B cell (primary cell): ENCODE results near the gene RSPH1. TPM values are rescaled to one million over a fixed set of nuclear protein-coding genes. Genes with fewer than 3 reads are reported as not detected.

ENCODE experiments used
- ATAC-seq: fragments of 200-7000 bp; cut with Tn5 transposase; one replicate; pipeline ENCODE4 v1.10.0; 2021; ENCODE audit warnings: low read depth, mild to moderate bottlenecking, moderate number of reproducible peaks, moderate library complexity
- CTCF ChIA-PET: fragments of 350-600 bp; sonication (Branson Sonifier 250); formaldehyde crosslinking; loops from one replicate; lab custom pipeline; 2021; ENCODE audit warnings: antibody characterized with exemption, inconsistent platforms; lab: Charles Lee
- POLR2A ChIA-PET: fragments of 350-600 bp; sonication (Branson Sonifier 250); formaldehyde crosslinking; loops from one replicate; lab custom pipeline; 2021; ENCODE audit warnings: antibody characterized with exemption; lab: Charles Lee
- DNase-seq: peaks from one replicate; pipeline ENCODE4 v3.0.0; 2013
- H2AFZ ChIP-seq: 2 replicates; pipeline ENCODE4 v1.6.1; 2012; ENCODE audit warnings: mild to moderate bottlenecking, low read depth, low read length; ENCODE audit not compliant: insufficient read depth, poor library complexity, severe bottlenecking
- H3K27ac ChIP-seq, 2 donors: 1 replicate in 1 of 2; 2 replicates in 1 of 2; pipeline ENCODE4 v1.5.1; 2012 to 2013; ENCODE audit warnings: low read length in 2 of 2, mild to moderate bottlenecking in 2 of 2, moderate library complexity in 1 of 2
- H3K27me3 ChIP-seq, 4 experiments: fragments of 200-600 bp in 1 of 4; sonication (generic) in 1 of 4; replicated peaks in 1 of 4; 1 replicate in 2 of 4; 2 replicates in 2 of 4; pipeline versions ENCODE4 v1.6.1 to v1.7.0; 2013 to 2016; ENCODE audit warnings: low read length in 3 of 4, mild to moderate bottlenecking in 2 of 4, mixed read lengths in 1 of 4, moderate library complexity in 1 of 4; ENCODE audit not compliant: insufficient read depth in 4 of 4, control insufficient read depth in 3 of 4; ENCODE audit errors: control extremely low read depth in 1 of 4
- H3K36me3 ChIP-seq, 2 experiments: replicated peaks in 1 of 2; 1 replicate in 1 of 2; 2 replicates in 1 of 2; pipeline versions ENCODE4 v1.6.1 to v1.7.1; 2013; ENCODE audit warnings: low read length in 1 of 2; ENCODE audit not compliant: insufficient read depth in 2 of 2, control insufficient read depth in 1 of 2; ENCODE audit errors: control extremely low read depth in 1 of 2, extremely low read depth in 1 of 2
- H3K4me1 ChIP-seq, 2 donors: fragments of 200-600 bp in 1 of 2; sonication (generic) in 1 of 2; 1 replicate in 1 of 2; 2 replicates in 1 of 2; pipeline versions ENCODE4 v1.5.1 to v1.6.1; 2013 to 2017; ENCODE audit warnings: low read length in 2 of 2; ENCODE audit not compliant: control insufficient read depth in 2 of 2, insufficient read depth in 2 of 2
- H3K4me2 ChIP-seq: replicated peaks from 2 replicates; pipeline ENCODE3; 2012; ENCODE audit warnings: mild to moderate bottlenecking, low read depth, low read length; ENCODE audit not compliant: poor library complexity, severe bottlenecking
- H3K4me3 ChIP-seq, 5 experiments: fragments of 200-600 bp in 1 of 5; sonication (generic) in 1 of 5; 1 replicate in 3 of 5; 2 replicates in 2 of 5; pipeline versions ENCODE4 v1.5.1 to v1.7.0; 2011 to 2016; ENCODE audit warnings: low read length in 4 of 5, mild to moderate bottlenecking in 4 of 5, low read depth in 2 of 5, control low read depth in 1 of 5, moderate library complexity in 1 of 5; ENCODE audit not compliant: insufficient read depth in 1 of 5; ENCODE audit errors: control extremely low read depth in 1 of 5, extremely low read depth in 1 of 5
- H3K79me2 ChIP-seq: fragments of 200-600 bp; sonication (generic); one replicate; pipeline ENCODE4 v1.6.0; 2016; ENCODE audit warnings: low read length; ENCODE audit not compliant: control insufficient read depth, insufficient read depth
- H3K9ac ChIP-seq: fragments of 200-600 bp; sonication (generic); 2 replicates; pipeline ENCODE4 v1.6.1; 2017; ENCODE audit warnings: mild to moderate bottlenecking, low read length, moderate library complexity
- H3K9me3 ChIP-seq, 3 donors: one replicate each; pipeline versions ENCODE4 v1.6.1 to v1.7.1; 2013; ENCODE audit warnings: low read length in 2 of 3; ENCODE audit not compliant: control insufficient read depth in 2 of 3, insufficient read depth in 1 of 3; ENCODE audit errors: control extremely low read depth in 1 of 3
- H4K20me1 ChIP-seq: 2 replicates; pipeline ENCODE4 v1.6.0; 2012; ENCODE audit warnings: mild to moderate bottlenecking, low read length; ENCODE audit not compliant: insufficient read depth, control insufficient read depth, poor library complexity, severe bottlenecking
- H3K27ac Mint-ChIP-seq: one replicate; pipeline ENCODE4 v1.8.0; 2021; ENCODE audit warnings: mixed read lengths
- H3K27me3 Mint-ChIP-seq: one replicate; pipeline ENCODE4 v1.8.0; 2021; ENCODE audit warnings: mixed read lengths
- H3K4me1 Mint-ChIP-seq: one replicate; pipeline ENCODE4 v1.8.0; 2021; ENCODE audit warnings: mixed read lengths
- H3K4me3 Mint-ChIP-seq: one replicate; pipeline ENCODE4 v1.8.0; 2021; ENCODE audit warnings: mixed read lengths
- H3K9me3 Mint-ChIP-seq: one replicate; pipeline ENCODE4 v1.8.0; 2022; ENCODE audit warnings: mixed read lengths; ENCODE audit not compliant: insufficient read depth
- EZH2 ChIP-seq: IDR thresholded peaks from 2 replicates; pipeline ENCODE4 v1.6.1; 2012; ENCODE audit warnings: borderline replicate concordance, low read depth, mild to moderate bottlenecking, moderate library complexity, low read length; ENCODE audit not compliant: insufficient read depth, poor library complexity, severe bottlenecking
- WGBS: methylation state at CpG from one replicate; pipeline ENCODE4 v1.1.5; 2013; ENCODE audit warnings: missing lambda C conversion rate; ENCODE audit not compliant: insufficient coverage; 5-methylcytosine and 5-hydroxymethylcytosine counted together
- intact Hi-C: fragments of 100-400 bp; cut with micrococcal nuclease; formaldehyde crosslinking; loops from one replicate; pipeline ENCODE4 v1.10.0; 2022
- polyA plus RNA-seq: library from polyadenylated mRNA; depleted of rRNA; stranded (reverse); fragments of >200 nt; gene quantifications from 2 replicates; pipeline ENCODE4 v1.2.3, GENCODE V29; 2012
- total RNA-seq, 2 donors: library from RNA; stranded (reverse); fragments of 120-200 nt in 1 of 2; gene quantifications; 1 replicate in 1 of 2; 2 replicates in 1 of 2; pipeline versions ENCODE4 v1.2.3 to v1.2.4, GENCODE V29; 2013 to 2022
- TF ChIP-seq, protein P1 (sequence below): fragments of 200-600 bp; IDR thresholded peaks from one replicate; pipeline ENCODE4 v1.8.0; 2022; ENCODE audit warnings: antibody characterized with exemption, mild to moderate bottlenecking

Gene RSPH1
- total and polyA plus RNA-seq, 2 donors (not counting 1 experiment from before 2014, with no cell fraction given), result 0.10 to 0.64 TPM

GRCh38 chr21:42496839-42497202 is 797 bp upstream of the RSPH1 start:
- peaks cover 0 to 5% (median 0%) of the 10 kb centered on the region in 4 experiments for H3K27me3 ChIP-seq
- peak overlapping the region; percentile 89 for H3K4me2 ChIP-seq
- POLR2A ChIA-PET, result interaction anchor here (1.1 kb wide), 1 partner anchor 40 kb away, joined by 4 read pairs; no protein-coding TSS in a partner anchor
- H3K27ac ChIP-seq, result peak overlapping the region; percentile 66 to 85
- H3K9ac ChIP-seq, result peak overlapping the region; percentile 85
- no peak for DNase-seq
- peaks cover 11 to 13% of the 10 kb centered on the region in 2 donors for H3K4me1 ChIP-seq
- WGBS, result 13% methylated on average over 13 of the region's 19 CpGs
- TF ChIP-seq, protein P1, sequence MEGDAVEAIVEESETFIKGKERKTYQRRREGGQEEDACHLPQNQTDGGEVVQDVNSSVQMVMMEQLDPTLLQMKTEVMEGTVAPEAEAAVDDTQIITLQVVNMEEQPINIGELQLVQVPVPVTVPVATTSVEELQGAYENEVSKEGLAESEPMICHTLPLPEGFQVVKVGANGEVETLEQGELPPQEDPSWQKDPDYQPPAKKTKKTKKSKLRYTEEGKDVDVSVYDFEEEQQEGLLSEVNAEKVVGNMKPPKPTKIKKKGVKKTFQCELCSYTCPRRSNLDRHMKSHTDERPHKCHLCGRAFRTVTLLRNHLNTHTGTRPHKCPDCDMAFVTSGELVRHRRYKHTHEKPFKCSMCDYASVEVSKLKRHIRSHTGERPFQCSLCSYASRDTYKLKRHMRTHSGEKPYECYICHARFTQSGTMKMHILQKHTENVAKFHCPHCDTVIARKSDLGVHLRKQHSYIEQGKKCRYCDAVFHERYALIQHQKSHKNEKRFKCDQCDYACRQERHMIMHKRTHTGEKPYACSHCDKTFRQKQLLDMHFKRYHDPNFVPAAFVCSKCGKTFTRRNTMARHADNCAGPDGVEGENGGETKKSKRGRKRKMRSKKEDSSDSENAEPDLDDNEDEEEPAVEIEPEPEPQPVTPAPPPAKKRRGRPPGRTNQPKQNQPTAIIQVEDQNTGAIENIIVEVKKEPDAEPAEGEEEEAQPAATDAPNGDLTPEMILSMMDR, result no peak
- no peak for TF ChIP-seq EZH2
- H3K4me3 Mint-ChIP-seq, result peak overlapping the region; percentile 94
- H3K36me3 ChIP-seq, result no peaks in the 10 kb centered on the region
- no peaks in the 10 kb centered on the region for H3K79me2 ChIP-seq
- ATAC-seq, result no peak
- peaks cover 4% of the 10 kb centered on the region for H3K27me3 Mint-ChIP-seq
- peak overlapping the region; percentile 57 to 78 (median 72) for H3K4me3 ChIP-seq
- H2AFZ ChIP-seq, result peak overlapping the region; percentile 86
- H3K4me1 Mint-ChIP-seq, result peaks cover 15% of the 10 kb centered on the region
- CTCF ChIA-PET, result interaction anchor here (0.9 to 1.6 kb wide), 3 partner anchors 15 to 41 kb away, joined by 3 to 6 read pairs (median 6); no protein-coding TSS in a partner anchor
- no peaks in the 10 kb centered on the region for H3K9me3 Mint-ChIP-seq
- H3K27ac Mint-ChIP-seq, result peak overlapping the region; percentile 89
- H3K9me3 ChIP-seq, result no peaks in the 10 kb centered on the region
- intact Hi-C loops, result loop anchor here (1.0 kb wide), 4 partner anchors 17 to 39 kb away; no protein-coding TSS in a partner anchor
- H4K20me1 ChIP-seq, result no peaks in the 10 kb centered on the region

DNA sequence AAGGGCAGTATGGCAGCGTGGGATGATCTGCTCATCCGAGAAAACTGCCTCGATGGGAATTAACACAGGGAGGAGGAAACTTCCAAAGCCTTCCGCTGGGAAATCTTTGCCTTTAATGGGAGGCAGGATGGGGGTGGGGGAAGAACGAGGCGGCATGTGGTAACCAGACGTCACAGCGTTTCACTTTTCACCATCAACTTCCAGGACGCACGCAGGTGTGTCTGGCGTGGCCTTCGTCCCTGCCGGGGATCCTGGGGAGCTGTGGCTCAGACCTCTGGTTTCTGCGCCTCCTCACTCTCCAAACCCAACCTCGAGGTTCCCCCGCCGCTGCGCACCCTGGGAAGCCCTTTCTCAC is 282 bp downstream of the RSPH1 start:
- Mint-ChIP-seq H3K27me3 (peaks cover 4% of the 10 kb centered on the region), H3K4me3 (peak overlapping the region; percentile 94), H3K9me3 (no peaks in the 10 kb centered on the region), H3K27ac (peak overlapping the region; percentile 89), H3K4me1 (peaks cover 15% of the 10 kb centered on the region)
- WGBS, result 0% methylated on average over 10 of the region's 18 CpGs
- no peak for TF ChIP-seq EZH2
- TF ChIP-seq, protein P1, result no peak
- no peaks in the 10 kb centered on the region for H3K79me2 ChIP-seq
- H2AFZ ChIP-seq, result peak overlapping the region; percentile 86
- peak overlapping the region; percentile 89 for H3K4me2 ChIP-seq
- H3K9me3 ChIP-seq, result no peaks in the 10 kb centered on the region
- H3K9ac ChIP-seq, result peak overlapping the region; percentile 85
- CTCF ChIA-PET, result interaction anchor here (1.6 kb wide), 1 partner anchor 41 kb away, joined by 5 read pairs; no protein-coding TSS in a partner anchor
- peak overlapping the region; percentile 66 to 85 for H3K27ac ChIP-seq
- no peaks in the 10 kb centered on the region for H3K36me3 ChIP-seq
- no peaks in the 10 kb centered on the region for H4K20me1 ChIP-seq
- POLR2A ChIA-PET, result interaction anchor here (0.5 to 1.1 kb wide), 2 partner anchors 41 to 333 kb away, joined by 4 to 5 read pairs; no protein-coding TSS in a partner anchor
- peaks cover 0 to 5% (median 0%) of the 10 kb centered on the region in 4 experiments for H3K27me3 ChIP-seq
- ATAC-seq (no peak), DNase-seq (no peak)
- peak overlapping the region; percentile 59 to 78 (median 74) for H3K4me3 ChIP-seq
- intact Hi-C loops, result loop anchor here (1.0 kb wide), 4 partner anchors 19 to 41 kb away; no protein-coding TSS in a partner anchor
- peaks cover 11 to 13% of the 10 kb centered on the region in 2 donors for H3K4me1 ChIP-seq
